Upper lobe of left lung (tissue), 4 donors: ENCODE data around the gene MICAL3.

ENCODE experiments used
- EP300 ChIP-seq, 4 donors: sonication (generic); formaldehyde crosslinking; IDR thresholded peaks; one replicate each; pipeline ENCODE4 v1.5.1; 2017; ENCODE audit warnings: antibody characterized with exemption in 4 of 4, control low read depth in 2 of 4
- POLR2A ChIP-seq, 4 donors: fragments of 450-650 bp; IDR thresholded peaks; one replicate each; pipeline ENCODE4 v1.5.1; 2016 to 2017; ENCODE audit warnings: antibody characterized with exemption in 4 of 4, mild to moderate bottlenecking in 2 of 4
- POLR2AphosphoS5 ChIP-seq, 2 donors: sonication (generic); formaldehyde crosslinking; IDR thresholded peaks; one replicate each; pipeline ENCODE4 v1.5.1; 2017; ENCODE audit warnings: antibody characterized with exemption in 2 of 2
- TF ChIP-seq, protein P1 (sequence below), 6 experiments: fragments of 450-650 bp in 4 of 6; fragments of 200-600 bp in 2 of 6; sonication (generic) in 2 of 6; IDR thresholded peaks; one replicate each; pipeline ENCODE4 v1.5.1; 2016 to 2019; ENCODE audit warnings: antibody characterized with exemption in 6 of 6

DNA sequence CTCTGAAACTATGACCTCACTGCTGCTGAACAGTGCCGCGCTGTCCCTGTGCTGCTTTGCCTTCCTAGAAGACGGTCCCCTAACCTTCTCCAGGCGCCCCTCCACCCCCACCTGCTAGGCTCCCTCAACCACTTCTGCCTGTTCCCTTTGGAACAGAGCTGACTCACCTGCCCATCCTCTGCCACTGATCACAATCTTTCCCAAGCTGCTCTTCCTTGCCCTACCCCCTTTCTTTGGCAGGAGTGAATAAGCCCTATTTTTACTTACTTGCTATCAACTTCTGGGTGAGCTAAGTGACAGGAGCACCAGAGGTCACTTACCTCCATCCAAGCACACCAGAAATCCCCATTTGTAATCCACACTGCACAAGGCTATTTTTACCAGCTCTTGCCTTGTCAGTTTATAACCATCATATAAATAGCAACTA, 134.1 kb downstream of the MICAL3 start:
- TF ChIP-seq, protein P1, sequence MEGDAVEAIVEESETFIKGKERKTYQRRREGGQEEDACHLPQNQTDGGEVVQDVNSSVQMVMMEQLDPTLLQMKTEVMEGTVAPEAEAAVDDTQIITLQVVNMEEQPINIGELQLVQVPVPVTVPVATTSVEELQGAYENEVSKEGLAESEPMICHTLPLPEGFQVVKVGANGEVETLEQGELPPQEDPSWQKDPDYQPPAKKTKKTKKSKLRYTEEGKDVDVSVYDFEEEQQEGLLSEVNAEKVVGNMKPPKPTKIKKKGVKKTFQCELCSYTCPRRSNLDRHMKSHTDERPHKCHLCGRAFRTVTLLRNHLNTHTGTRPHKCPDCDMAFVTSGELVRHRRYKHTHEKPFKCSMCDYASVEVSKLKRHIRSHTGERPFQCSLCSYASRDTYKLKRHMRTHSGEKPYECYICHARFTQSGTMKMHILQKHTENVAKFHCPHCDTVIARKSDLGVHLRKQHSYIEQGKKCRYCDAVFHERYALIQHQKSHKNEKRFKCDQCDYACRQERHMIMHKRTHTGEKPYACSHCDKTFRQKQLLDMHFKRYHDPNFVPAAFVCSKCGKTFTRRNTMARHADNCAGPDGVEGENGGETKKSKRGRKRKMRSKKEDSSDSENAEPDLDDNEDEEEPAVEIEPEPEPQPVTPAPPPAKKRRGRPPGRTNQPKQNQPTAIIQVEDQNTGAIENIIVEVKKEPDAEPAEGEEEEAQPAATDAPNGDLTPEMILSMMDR (IDR thresholded peaks at IDR 0.05), result no peak
- TF ChIP-seq POLR2A (IDR thresholded peaks at IDR 0.05) (no peak), POLR2AphosphoS5 (IDR thresholded peaks at IDR 0.05) (no peak), EP300 (IDR thresholded peaks at IDR 0.05) (no peak)
